Sigmoid colon (tissue), 4 donors: ENCODE data around the gene SRR.

ENCODE experiments used
- EP300 ChIP-seq, 4 donors: sonication (generic); formaldehyde crosslinking; IDR thresholded peaks; one replicate each; pipeline ENCODE4 v1.6.1; 2017; ENCODE audit warnings: antibody characterized with exemption in 4 of 4
- POLR2A ChIP-seq, 2 donors: fragments of 450-650 bp; IDR thresholded peaks; one replicate each; pipeline ENCODE4 v1.6.1; 2016; ENCODE audit warnings: antibody characterized with exemption in 2 of 2, mild to moderate bottlenecking in 2 of 2, moderate library complexity in 2 of 2
- POLR2AphosphoS5 ChIP-seq, 4 donors: sonication (generic); formaldehyde crosslinking; IDR thresholded peaks; one replicate each; pipeline ENCODE4 v1.6.1; 2017; ENCODE audit warnings: antibody characterized with exemption in 4 of 4
- TF ChIP-seq, protein P1 (sequence below), 4 experiments: fragments of 450-650 bp in 3 of 4; fragments of 200-600 bp in 1 of 4; IDR thresholded peaks; one replicate each; pipeline ENCODE4 v1.5.1; 2016 to 2019; ENCODE audit warnings: antibody characterized with exemption in 4 of 4, mild to moderate bottlenecking in 3 of 4, moderate library complexity in 2 of 4

DNA sequence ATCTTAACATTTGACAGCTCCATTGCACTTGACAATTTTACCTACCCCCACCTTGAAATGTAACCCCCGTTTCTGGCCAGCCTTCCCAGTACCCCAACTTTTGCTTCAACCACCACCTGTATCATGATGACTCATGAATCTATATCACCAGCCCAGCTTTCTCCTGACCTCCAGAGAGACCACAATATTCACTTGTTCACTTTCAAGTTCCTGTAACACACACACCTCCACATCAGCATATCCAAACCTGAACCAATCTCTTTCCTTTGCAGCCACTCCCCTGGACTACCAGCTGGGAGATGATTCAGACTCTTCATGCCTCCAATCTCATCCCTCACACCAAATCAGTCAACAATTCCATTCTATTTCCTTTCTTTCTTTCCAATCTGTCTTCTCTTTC, 8.2 kb upstream of the SRR start:
- TF ChIP-seq, protein P1, sequence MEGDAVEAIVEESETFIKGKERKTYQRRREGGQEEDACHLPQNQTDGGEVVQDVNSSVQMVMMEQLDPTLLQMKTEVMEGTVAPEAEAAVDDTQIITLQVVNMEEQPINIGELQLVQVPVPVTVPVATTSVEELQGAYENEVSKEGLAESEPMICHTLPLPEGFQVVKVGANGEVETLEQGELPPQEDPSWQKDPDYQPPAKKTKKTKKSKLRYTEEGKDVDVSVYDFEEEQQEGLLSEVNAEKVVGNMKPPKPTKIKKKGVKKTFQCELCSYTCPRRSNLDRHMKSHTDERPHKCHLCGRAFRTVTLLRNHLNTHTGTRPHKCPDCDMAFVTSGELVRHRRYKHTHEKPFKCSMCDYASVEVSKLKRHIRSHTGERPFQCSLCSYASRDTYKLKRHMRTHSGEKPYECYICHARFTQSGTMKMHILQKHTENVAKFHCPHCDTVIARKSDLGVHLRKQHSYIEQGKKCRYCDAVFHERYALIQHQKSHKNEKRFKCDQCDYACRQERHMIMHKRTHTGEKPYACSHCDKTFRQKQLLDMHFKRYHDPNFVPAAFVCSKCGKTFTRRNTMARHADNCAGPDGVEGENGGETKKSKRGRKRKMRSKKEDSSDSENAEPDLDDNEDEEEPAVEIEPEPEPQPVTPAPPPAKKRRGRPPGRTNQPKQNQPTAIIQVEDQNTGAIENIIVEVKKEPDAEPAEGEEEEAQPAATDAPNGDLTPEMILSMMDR (IDR thresholded peaks at IDR 0.05): no peak
- TF ChIP-seq POLR2A (IDR thresholded peaks at IDR 0.05): no peak
- TF ChIP-seq EP300 (IDR thresholded peaks at IDR 0.05): no peak
- no peak for TF ChIP-seq POLR2AphosphoS5 (IDR thresholded peaks at IDR 0.05)
